Memory B cell (primary cell): ENCODE results near the gene ATRX.
"Not testable (repeated sequence)": the region's sequence is repeated elsewhere in the genome, so short reads cannot be mapped to it uniquely, and the experiment has no call there.

ENCODE experiments used
- ATAC-seq: fragments of 150-1000 bp; cut with Tn5 transposase; 2 replicates; pipeline ENCODE4 v1.10.0; 2021; ENCODE audit warnings: low read depth, mild to moderate bottlenecking, moderate library complexity
- DNase-seq, 2 donors: peaks; one replicate each; pipeline ENCODE4 v3.0.0; 2022; ENCODE audit warnings: low spot score in 2 of 2
- H3K27ac Mint-ChIP-seq: one replicate; pipeline ENCODE4 v1.8.0; 2022; ENCODE audit warnings: mild to moderate bottlenecking, moderate library complexity, mixed read lengths
- H3K27me3 Mint-ChIP-seq: one replicate; pipeline ENCODE4 v1.8.0; 2022; ENCODE audit warnings: mixed read lengths
- H3K36me3 Mint-ChIP-seq: one replicate; pipeline ENCODE4 v1.8.0; 2022; ENCODE audit warnings: mild to moderate bottlenecking, mixed read lengths
- H3K4me1 Mint-ChIP-seq: one replicate; pipeline ENCODE4 v1.8.0; 2022; ENCODE audit warnings: mixed read lengths
- H3K4me3 Mint-ChIP-seq: one replicate; pipeline ENCODE4 v1.8.0; 2022; ENCODE audit warnings: mild to moderate bottlenecking, moderate library complexity, mixed read lengths
- H3K9me3 Mint-ChIP-seq: one replicate; pipeline ENCODE4 v1.8.0; 2022; ENCODE audit warnings: mixed read lengths

ATRX gene

DNA sequence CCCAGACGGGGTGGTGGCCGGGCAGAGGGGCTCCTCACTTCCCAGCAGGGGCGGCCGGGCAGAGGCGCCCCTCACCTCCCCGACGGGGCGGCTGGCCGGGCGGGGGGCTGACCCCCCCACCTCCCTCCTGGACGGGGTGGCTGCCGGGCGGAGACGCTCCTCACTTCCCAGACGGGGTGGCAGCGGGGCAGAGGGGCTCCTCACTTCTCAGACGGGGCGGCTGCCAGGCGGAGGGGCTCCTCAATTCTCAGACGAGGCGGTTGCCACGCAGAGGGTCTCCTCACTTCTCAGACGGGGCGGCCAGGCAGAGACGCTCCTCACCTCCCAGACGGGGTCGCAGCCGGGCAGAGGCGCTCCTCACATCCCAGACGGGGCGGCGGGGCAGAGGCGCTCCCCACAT is 19.8 kb downstream of the ATRX start:
- not testable (repeated sequence) for H3K4me3 Mint-ChIP-seq, ATAC-seq

DNA sequence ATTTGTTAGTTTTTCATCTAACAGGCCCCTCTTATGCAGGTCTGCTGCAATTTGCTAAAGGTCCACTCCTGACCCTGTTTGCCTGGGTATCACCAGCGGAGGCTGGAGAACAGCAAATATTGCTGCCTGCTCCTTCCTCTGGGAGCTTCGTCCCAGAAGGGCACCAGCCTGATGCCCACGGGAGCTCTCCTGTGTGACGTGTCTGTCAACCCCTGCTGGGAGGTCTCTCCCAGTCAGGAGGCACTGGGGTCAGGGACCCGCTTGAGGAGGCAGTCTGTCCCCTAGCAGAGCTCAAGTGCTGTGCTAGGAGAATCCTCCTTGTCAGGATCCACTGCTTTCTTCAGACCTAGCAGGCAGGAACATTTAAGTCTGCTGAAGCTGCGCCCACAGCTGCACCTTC is 30.5 kb downstream of the ATRX start:
- no peak overlapping the region for H3K27ac Mint-ChIP-seq
- no peak for DNase-seq
- H3K4me1 Mint-ChIP-seq: peaks cover 3% of the 10 kb centered on the region
- no peaks in the 10 kb centered on the region for H3K27me3 Mint-ChIP-seq
- H3K4me3 Mint-ChIP-seq: no peak overlapping the region
- peaks cover 8% of the 10 kb centered on the region for H3K36me3 Mint-ChIP-seq
- ATAC-seq: no peak
- H3K9me3 Mint-ChIP-seq: peaks cover 2% of the 10 kb centered on the region

More for the DNA sequence above, 19.8 kb downstream of the ATRX start:
- DNase-seq, H3K36me3 Mint-ChIP-seq, H3K27ac Mint-ChIP-seq, H3K27me3 Mint-ChIP-seq, H3K4me1 Mint-ChIP-seq, H3K9me3 Mint-ChIP-seq: not testable (repeated sequence)

DNA sequence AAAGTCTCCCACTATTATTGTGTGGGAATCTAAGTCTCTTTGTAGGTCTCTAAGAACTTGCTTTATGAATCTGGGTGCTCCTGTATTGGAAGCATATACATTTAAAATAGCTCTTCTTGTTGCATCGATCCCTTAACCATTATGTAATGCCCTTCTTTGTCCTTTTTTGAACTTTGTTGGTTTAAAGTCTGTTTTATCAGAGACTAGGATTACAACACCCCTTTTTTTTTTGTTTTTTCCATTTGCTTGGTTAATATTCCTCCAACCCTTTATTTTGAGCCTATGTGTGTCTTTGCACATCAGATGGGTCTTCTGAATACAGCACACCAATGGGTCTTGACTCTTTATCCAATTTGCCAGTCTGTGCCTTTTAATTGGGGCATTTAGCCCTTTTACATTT is 32.1 kb downstream of the ATRX start:
- H3K4me1 Mint-ChIP-seq, H3K4me3 Mint-ChIP-seq, H3K9me3 Mint-ChIP-seq, H3K27me3 Mint-ChIP-seq, ATAC-seq, DNase-seq, H3K27ac Mint-ChIP-seq: not testable (repeated sequence)
- H3K36me3 Mint-ChIP-seq: peaks cover 10% of the 10 kb centered on the region

DNA sequence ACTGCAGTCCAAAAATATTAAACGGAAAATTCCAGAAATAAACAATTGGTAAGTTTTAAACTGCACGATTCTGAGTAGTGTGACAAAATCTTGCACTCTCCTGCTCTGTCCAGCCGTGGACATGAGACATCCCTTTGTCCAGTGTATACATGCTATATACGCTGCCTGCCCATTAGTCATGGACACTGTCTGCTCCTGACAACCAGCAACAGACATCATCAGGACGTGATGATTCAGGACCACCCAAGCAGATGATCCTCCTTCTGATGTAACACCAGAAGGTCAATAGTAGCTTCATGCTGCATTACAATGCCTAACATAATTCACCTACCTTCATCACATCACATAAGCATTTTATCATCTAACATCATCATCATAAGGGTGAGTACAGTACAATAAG is 36.3 kb downstream of the ATRX start:
- ATAC-seq (no peak), DNase-seq (no peak)
- Mint-ChIP-seq H3K27me3 (no peaks in the 10 kb centered on the region), H3K27ac (no peak overlapping the region), H3K9me3 (peaks cover 2% of the 10 kb centered on the region), H3K4me1 (peaks cover 15% of the 10 kb centered on the region), H3K4me3 (no peak overlapping the region), H3K36me3 (peaks cover 10% of the 10 kb centered on the region)

DNA sequence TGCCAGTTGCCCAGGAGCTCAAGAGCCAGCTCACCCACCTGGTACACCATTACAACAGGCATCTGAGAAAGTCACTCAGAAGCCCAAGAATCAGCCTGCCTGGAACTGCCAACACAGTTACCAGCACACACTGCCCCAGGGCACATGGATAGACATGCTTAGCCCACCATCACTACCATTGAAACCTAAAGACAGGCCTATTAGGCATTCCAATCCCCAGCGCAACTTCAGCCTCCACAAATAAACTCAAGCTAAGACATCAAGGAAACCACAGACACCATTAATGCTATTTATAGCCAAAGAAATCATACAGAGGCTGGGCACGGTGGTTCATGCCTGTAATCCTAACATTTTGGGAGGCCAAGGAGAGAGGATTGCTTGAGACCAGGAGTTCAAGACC is 42.3 kb downstream of the ATRX start:
- Mint-ChIP-seq H3K27me3 (no peaks in the 10 kb centered on the region), H3K27ac (peak overlapping the region; percentile 80), H3K4me3 (peak overlapping the region; percentile 9), H3K4me1 (peaks cover 38% of the 10 kb centered on the region), H3K9me3 (no peaks in the 10 kb centered on the region), H3K36me3 (peaks cover 8% of the 10 kb centered on the region)
- ATAC-seq (no peak), DNase-seq (no peak)

DNA sequence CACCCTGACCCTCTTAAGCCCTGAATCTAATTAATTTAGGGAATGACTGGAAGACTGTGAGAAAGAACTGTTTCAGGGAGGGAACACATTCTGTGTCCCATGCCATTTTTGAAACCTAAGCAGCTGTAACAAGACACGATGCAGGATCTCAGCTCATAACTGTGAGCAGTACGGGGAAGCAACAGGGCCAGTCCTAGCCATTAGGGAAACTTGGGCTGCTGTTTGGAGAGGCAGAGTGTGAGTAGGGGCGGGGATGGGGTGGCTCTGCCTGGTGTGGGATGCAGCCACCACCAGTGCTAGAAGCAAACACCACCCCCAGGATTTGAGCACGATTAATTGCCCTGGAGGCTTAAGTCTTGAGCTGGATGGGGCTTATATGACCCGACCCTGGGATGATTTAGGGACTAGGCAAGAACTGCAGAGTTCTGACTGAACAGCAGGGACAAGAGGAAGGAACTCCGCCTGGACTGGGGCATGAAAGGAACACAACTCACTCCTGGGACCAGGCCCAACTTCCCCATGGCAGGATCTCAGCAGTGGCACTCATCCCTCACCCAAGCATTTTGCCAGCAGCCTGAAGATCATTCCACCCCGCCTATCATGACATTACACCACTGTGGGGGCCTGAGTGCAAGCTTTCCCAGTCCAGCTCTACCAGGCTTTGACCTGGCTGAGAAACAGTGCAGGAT is 43.1 kb downstream of the ATRX start:
- no peak for ATAC-seq
- Mint-ChIP-seq H3K4me1 (peaks cover 36% of the 10 kb centered on the region), H3K9me3 (no peaks in the 10 kb centered on the region), H3K4me3 (no peak overlapping the region), H3K27ac (peak overlapping the region; percentile 80), H3K36me3 (peaks cover 6% of the 10 kb centered on the region), H3K27me3 (no peaks in the 10 kb centered on the region)
- no peak for DNase-seq

DNA sequence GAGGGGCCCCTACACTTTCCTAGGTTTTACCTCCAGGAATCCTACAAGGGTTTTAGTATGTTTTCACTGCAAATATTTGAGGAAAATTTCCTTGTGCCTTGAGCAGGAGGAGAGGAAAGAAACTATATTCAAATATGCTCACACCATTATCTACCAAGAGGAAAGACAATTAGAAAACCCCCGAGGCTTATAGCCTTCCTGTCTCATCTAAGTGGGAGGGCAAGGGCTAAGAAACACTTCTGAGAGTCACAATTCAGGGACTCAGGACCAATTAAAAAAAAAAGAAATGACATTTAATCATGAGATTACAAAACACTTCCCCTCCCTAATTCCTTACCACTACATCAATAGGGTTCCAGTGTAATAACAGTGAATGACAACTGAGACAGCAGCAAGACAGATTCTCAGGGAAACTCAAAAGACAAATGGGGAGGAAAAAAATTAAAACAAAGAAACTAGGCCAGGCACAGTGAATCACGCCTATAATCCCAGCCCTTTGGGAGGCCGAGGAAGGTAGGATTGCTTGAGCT is 45.6 kb downstream of the ATRX start:
- ATAC-seq: no peak
- peaks cover 33% of the 10 kb centered on the region for H3K4me1 Mint-ChIP-seq

DNA sequence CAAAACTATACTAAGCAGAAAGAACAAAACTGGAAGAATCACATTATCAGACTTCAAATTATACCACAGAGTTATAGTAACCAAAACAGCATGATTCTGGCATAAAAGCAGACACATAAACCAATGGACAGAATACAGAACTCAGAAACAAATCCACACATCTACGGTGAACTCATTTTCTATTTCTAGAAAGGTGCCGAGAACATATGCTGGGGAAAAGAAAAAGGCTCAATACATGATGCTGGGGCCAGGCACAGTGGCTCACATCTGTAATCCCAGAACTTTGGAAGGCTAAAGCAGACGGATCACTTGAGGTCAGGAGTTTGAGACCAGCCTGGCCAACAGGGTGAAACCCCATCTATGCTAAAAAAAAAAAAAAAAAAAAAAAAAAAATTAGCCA is 52.7 kb downstream of the ATRX start:
- Mint-ChIP-seq H3K4me3 (no peak overlapping the region), H3K9me3 (no peaks in the 10 kb centered on the region), H3K27ac (peak overlapping the region; percentile 86), H3K27me3 (no peaks in the 10 kb centered on the region), H3K4me1 (peaks cover 26% of the 10 kb centered on the region), H3K36me3 (peaks cover 4% of the 10 kb centered on the region)
- DNase-seq: no peak
- ATAC-seq: no peak

More for the DNA sequence above, 45.6 kb downstream of the ATRX start:
- peaks cover 10% of the 10 kb centered on the region for H3K36me3 Mint-ChIP-seq
- H3K4me3 Mint-ChIP-seq: no peak overlapping the region
- no peaks in the 10 kb centered on the region for H3K27me3 Mint-ChIP-seq
- no peak for DNase-seq
- H3K9me3 Mint-ChIP-seq: no peaks in the 10 kb centered on the region
- peak overlapping the region; percentile 87 for H3K27ac Mint-ChIP-seq

DNA sequence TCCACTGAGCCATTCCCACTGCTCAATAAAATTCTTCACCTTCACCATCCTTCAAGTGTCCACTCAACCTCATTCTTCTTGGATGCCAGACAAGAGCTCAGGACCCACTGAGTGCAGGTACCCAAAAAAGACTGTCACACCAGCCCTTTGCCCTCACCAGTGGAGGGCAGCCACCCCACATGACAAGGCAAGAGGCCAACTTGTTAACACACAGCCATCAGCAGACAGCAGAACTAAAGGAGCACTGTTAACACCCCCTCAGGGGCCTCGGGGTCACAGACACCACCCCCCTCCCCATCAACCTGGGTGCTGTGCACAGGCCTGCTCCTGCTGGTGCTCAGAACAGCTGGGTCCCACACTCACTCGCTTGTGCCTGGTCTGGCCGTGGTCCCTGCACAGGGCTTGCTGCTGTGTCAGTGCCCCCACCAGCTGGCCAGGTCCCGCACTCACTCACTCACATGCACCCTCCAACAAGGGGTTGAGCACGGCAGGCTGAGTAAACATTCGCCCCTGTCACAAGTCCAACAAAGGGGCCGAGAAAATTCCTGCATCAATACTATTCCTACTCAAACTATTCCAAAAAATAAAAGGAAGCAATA is 54.1 kb downstream of the ATRX start:
- no peaks in the 10 kb centered on the region for H3K9me3 Mint-ChIP-seq
- H3K4me1 Mint-ChIP-seq: peaks cover 27% of the 10 kb centered on the region
- no peak for DNase-seq
- H3K4me3 Mint-ChIP-seq: peak overlapping the region; percentile 32
- peaks cover 6% of the 10 kb centered on the region for H3K36me3 Mint-ChIP-seq
- H3K27ac Mint-ChIP-seq: peak overlapping the region; percentile 78
- no peaks in the 10 kb centered on the region for H3K27me3 Mint-ChIP-seq
- no peak for ATAC-seq

DNA sequence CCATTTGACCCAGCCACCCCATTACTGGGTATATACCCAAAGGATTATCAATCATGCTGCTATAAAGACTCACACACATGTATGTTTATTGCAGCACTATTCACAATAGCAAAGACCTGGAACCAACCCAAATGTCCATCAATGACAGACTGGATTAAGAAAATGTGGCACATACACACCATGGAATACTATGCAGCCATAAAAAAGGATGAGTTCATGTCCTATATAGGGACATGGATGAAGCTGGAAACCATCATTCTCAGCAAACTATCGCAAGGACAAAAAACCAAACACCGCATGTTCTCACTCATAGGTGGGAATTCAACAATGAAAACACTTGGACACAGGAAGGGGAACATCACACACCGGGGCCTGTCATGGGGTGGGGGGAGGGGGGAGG is 59.9 kb downstream of the ATRX start:
- H3K4me3 Mint-ChIP-seq, H3K27me3 Mint-ChIP-seq, H3K36me3 Mint-ChIP-seq, DNase-seq, ATAC-seq, H3K9me3 Mint-ChIP-seq, H3K27ac Mint-ChIP-seq: not testable (repeated sequence)
- peaks cover 21% of the 10 kb centered on the region for H3K4me1 Mint-ChIP-seq

DNA sequence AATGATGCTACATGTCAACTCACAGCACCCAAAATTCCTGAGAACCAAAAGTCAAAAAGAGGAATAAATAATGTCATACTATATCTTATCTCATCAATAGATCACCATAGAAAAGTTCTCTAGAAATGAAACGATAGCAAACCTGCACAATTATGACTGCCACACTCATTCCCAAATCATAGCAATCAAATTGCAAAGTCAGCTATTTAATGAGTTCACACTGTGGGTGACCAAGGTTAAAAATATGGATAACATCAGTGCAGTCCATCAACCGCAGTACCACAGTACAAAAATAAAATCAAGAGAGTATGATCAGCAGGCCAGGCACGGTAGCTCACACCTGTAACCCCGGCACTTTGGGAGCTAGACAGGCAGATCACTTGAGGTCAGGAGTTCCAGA is 62.3 kb downstream of the ATRX start:
- H3K9me3 Mint-ChIP-seq: no peaks in the 10 kb centered on the region
- H3K36me3 Mint-ChIP-seq: peaks cover 3% of the 10 kb centered on the region
- no peak for DNase-seq
- ATAC-seq: no peak
- no peak overlapping the region for H3K27ac Mint-ChIP-seq
- peaks cover 29% of the 10 kb centered on the region for H3K4me1 Mint-ChIP-seq
- H3K4me3 Mint-ChIP-seq: no peak overlapping the region
- no peaks in the 10 kb centered on the region for H3K27me3 Mint-ChIP-seq

DNA sequence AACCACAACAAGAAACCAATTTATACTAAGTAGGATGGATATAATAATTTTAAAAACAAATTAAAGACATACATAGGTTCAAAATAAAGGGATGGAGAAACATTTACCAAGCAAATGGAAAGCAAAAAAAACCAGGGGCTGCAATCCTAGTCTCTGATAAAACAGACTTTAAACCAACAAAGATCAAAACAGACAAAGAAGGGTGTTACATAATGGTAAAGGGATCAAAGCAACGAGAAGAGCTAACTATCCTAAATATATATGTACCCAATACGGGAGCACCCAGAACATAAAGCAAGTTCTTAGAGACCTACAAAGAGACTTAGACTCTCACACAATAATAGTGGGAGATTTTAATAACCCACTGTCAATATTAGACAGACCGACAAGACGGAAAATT is 66.6 kb downstream of the ATRX start:
- H3K27ac Mint-ChIP-seq: peak overlapping the region; percentile 24
- ATAC-seq: no peak
- no peak for DNase-seq
- peaks cover 7% of the 10 kb centered on the region for H3K36me3 Mint-ChIP-seq
- no peaks in the 10 kb centered on the region for H3K27me3 Mint-ChIP-seq
- peaks cover 26% of the 10 kb centered on the region for H3K4me1 Mint-ChIP-seq
- no peaks in the 10 kb centered on the region for H3K9me3 Mint-ChIP-seq
- no peak overlapping the region for H3K4me3 Mint-ChIP-seq

DNA sequence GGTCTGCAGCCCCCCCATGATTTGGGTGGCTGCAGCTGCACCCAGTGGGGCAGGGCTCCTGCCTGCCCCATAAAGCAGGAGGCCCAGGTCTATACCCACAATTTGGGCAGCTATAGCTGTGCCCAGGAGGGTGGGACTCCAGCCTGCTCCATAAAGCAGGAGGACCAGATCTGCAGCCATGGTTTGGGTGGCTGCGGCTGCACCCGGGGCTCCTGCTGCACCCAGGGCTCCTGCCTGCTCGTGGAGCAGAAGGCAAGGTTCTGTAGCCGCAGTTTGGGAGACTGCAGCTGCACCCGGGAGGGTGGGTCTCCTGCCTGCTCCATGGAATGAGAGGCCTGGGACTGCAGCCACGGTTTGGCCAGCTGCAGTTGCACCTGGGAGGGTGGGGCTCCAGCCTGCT is 81.1 kb downstream of the ATRX start:
- Mint-ChIP-seq H3K27ac (no peak overlapping the region), H3K4me3 (no peak overlapping the region), H3K36me3 (peaks cover 8% of the 10 kb centered on the region), H3K27me3 (no peaks in the 10 kb centered on the region), H3K9me3 (no peaks in the 10 kb centered on the region), H3K4me1 (peaks cover 4% of the 10 kb centered on the region)
- ATAC-seq (no peak), DNase-seq (no peak)

DNA sequence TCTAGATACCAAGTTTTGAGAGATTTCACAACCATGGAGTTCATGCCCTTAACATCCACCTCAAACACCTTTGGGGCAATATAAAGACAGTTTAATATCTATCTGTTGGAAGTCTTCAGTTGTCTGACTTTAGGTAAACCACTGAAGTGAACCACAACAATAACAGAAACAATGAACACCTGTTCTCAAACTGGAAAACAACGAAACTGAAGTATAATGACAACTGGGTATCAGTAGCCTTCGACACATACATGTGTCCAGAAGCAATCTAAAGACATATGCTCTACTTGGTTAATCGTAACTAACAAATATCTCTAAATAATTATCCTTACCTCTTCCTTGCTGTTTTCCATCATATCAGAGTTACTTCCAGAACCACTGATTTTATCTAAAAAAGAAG is 87.8 kb downstream of the ATRX start:
- no peak for ATAC-seq
- Mint-ChIP-seq H3K4me3 (no peak overlapping the region), H3K27ac (no peak overlapping the region), H3K36me3 (peaks cover 7% of the 10 kb centered on the region), H3K4me1 (peaks cover 7% of the 10 kb centered on the region), H3K9me3 (no peaks in the 10 kb centered on the region), H3K27me3 (no peaks in the 10 kb centered on the region)
- no peak for DNase-seq

DNA sequence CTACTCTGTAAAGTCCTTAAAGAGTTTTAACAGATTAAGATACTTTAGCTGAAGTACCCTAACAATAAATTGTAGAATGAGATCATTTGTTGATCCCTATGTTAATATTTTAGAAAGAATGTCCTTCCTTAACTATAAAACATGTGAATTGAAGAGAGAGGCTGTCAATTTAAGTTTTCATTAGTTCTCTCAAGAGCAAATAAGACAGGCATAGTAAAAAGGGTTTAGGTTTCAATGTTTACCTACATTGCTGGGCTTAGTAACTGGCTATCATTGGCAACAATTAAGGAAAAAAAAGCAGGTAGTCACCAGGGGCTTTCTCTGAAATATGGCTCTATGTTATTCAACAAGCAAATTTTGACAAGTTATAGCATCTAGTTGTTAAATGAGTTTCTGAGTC is 91.5 kb downstream of the ATRX start:
- Mint-ChIP-seq H3K4me3 (no peak overlapping the region), H3K27ac (peak overlapping the region; percentile 88), H3K4me1 (peaks cover 4% of the 10 kb centered on the region), H3K27me3 (no peaks in the 10 kb centered on the region), H3K36me3 (peaks cover 5% of the 10 kb centered on the region), H3K9me3 (no peaks in the 10 kb centered on the region)
- DNase-seq: no peak
- no peak for ATAC-seq
